IPS-15b (cell line): Measurements from ENCODE around the gene GK.

Experiments used
- H3K27me3 ChIP-seq: one replicate; pipeline ENCODE4 v1.6.1; 2013; ENCODE audit warnings: low read length; ENCODE audit not compliant: control insufficient read depth, insufficient read depth
- H3K36me3 ChIP-seq: one replicate; pipeline ENCODE4 v1.6.1; 2013; ENCODE audit warnings: low read length; ENCODE audit not compliant: control insufficient read depth, insufficient read depth
- H3K4me1 ChIP-seq: one replicate; pipeline ENCODE4 v1.6.1; 2013; ENCODE audit warnings: mild to moderate bottlenecking, low read length; ENCODE audit not compliant: control insufficient read depth, insufficient read depth
- H3K4me3 ChIP-seq: one replicate; pipeline ENCODE4 v1.5.1; 2013; ENCODE audit warnings: low read depth, low read length
- H3K9ac ChIP-seq: one replicate; pipeline ENCODE4 v1.6.1; 2013; ENCODE audit warnings: low read depth, mild to moderate bottlenecking, low read length
- H3K9me3 ChIP-seq: one replicate; pipeline ENCODE4 v1.6.1; 2013; ENCODE audit warnings: mild to moderate bottlenecking, low read length; ENCODE audit not compliant: control insufficient read depth, insufficient read depth

Gene GK

DNA sequence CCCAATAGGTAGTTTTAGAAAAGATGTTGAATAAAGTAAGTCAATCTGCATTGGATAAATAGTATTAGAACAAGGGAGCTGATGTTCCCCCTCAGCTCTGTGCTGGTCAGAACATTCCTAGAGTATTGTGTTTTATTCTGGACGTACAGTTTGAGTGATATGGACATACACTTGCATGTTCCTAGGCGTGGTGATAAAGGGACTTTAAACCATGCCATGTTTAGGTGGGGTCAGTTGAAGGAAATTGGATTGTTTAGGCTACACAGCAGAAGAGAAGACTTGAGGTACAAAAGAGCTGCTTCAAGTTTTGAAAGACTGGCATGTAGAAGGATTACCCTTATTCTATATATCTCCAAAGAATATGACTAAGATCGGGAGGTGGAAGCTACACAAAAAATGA, 21.6 kb downstream of the GK start:
- Histone ChIP-seq H3K27me3 (no peaks in the 10 kb centered on the region), H3K4me1 (no peaks in the 10 kb centered on the region), H3K9me3 (no peaks in the 10 kb centered on the region), H3K4me3 (no peak overlapping the region), H3K9ac (no peak overlapping the region), H3K36me3 (no peaks in the 10 kb centered on the region)

GRCh38 chrX:30679369-30679768, 26.1 kb downstream of the GK start:
- no peaks in the 10 kb centered on the region for H3K4me1 ChIP-seq
- no peak overlapping the region for H3K9ac ChIP-seq
- H3K36me3 ChIP-seq, result no peaks in the 10 kb centered on the region
- no peaks in the 10 kb centered on the region for H3K27me3 ChIP-seq
- H3K4me3 ChIP-seq, result no peak overlapping the region
- no peaks in the 10 kb centered on the region for H3K9me3 ChIP-seq

DNA sequence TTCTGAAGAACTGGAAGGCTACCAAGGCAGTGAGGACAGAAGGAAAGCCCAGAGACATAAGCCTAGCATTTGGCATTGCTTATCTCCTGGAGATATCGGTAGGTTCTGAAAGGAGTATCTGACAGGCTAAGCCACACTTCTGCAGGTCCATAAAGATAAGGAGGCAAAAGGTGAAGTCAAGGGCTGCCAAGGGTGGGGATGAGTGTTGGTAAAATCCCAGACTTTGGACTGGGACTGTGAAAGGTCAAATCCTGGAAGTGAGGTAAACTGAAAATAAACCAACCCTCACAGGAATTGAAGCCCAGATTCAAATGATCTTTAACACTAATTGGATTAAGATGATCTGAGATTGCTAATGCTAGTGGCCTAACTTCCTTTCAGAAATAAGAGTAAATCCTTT, 27.4 kb downstream of the GK start:
- H3K27me3 ChIP-seq, result no peaks in the 10 kb centered on the region
- no peak overlapping the region for H3K4me3 ChIP-seq
- H3K9ac ChIP-seq, result no peak overlapping the region
- no peaks in the 10 kb centered on the region for H3K4me1 ChIP-seq
- H3K36me3 ChIP-seq, result no peaks in the 10 kb centered on the region
- H3K9me3 ChIP-seq, result no peaks in the 10 kb centered on the region

- no peaks in the 10 kb centered on the region for H3K36me3 ChIP-seq
- H3K4me1 ChIP-seq, result peaks cover 18% of the 10 kb centered on the region
These were observed 35.4 kb downstream of the GK start for GRCh38 chrX:30688641-30689040.

GRCh38 chrX:30689116-30689515, 35.9 kb downstream of the GK start:
- Histone ChIP-seq H3K27me3 (no peaks in the 10 kb centered on the region), H3K4me3 (no peak overlapping the region), H3K4me1 (peaks cover 18% of the 10 kb centered on the region), H3K9me3 (no peaks in the 10 kb centered on the region), H3K36me3 (no peaks in the 10 kb centered on the region), H3K9ac (no peak overlapping the region)

More at GRCh38 chrX:30688641-30689040, 35.4 kb downstream of the GK start:
- no peaks in the 10 kb centered on the region for H3K27me3 ChIP-seq
- no peak overlapping the region for H3K4me3 ChIP-seq
- H3K9me3 ChIP-seq, result no peaks in the 10 kb centered on the region
- H3K9ac ChIP-seq, result no peak overlapping the region

DNA sequence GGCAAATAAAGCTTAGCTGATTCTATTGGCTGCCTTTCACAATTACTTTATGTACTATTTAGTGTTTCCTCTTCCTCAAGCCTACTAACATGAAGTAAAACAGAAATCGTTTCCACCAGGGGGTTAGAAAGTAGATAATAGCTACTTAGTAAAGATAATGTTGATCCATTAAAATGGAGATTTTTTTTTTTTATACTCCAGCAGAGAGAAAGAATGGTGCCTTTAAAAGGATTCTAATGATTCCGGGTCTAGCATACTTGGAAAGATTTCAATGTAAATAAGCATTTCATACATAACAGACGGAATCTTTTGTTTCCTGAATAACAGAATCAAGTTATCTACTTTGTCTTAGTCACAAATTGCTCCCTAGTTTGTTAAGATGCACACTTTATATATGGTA, 37.1 kb downstream of the GK start:
- Histone ChIP-seq H3K4me3 (no peak overlapping the region), H3K36me3 (no peaks in the 10 kb centered on the region), H3K9ac (no peak overlapping the region), H3K27me3 (no peaks in the 10 kb centered on the region), H3K9me3 (no peaks in the 10 kb centered on the region), H3K4me1 (peaks cover 18% of the 10 kb centered on the region)

GRCh38 chrX:30693999-30694650, 40.9 kb downstream of the GK start:
- Histone ChIP-seq H3K9ac (no peak overlapping the region), H3K9me3 (no peaks in the 10 kb centered on the region), H3K36me3 (no peaks in the 10 kb centered on the region), H3K27me3 (no peaks in the 10 kb centered on the region), H3K4me3 (no peak overlapping the region), H3K4me1 (peaks cover 8% of the 10 kb centered on the region)

- Histone ChIP-seq H3K27me3 (no peaks in the 10 kb centered on the region), H3K9me3 (no peaks in the 10 kb centered on the region), H3K9ac (no peak overlapping the region), H3K36me3 (no peaks in the 10 kb centered on the region), H3K4me3 (no peak overlapping the region), H3K4me1 (no peaks in the 10 kb centered on the region)
These were observed 49.5 kb downstream of the GK start for GRCh38 chrX:30702736-30703135.

- Histone ChIP-seq H3K9ac (no peak overlapping the region), H3K9me3 (no peaks in the 10 kb centered on the region), H3K4me1 (no peaks in the 10 kb centered on the region), H3K27me3 (no peaks in the 10 kb centered on the region), H3K36me3 (no peaks in the 10 kb centered on the region), H3K4me3 (no peak overlapping the region)
These were observed 53.1 kb downstream of the GK start for GRCh38 chrX:30706216-30706775.

GRCh38 chrX:30712214-30712613, 59.0 kb downstream of the GK start:
- Histone ChIP-seq H3K27me3 (no peaks in the 10 kb centered on the region), H3K36me3 (no peaks in the 10 kb centered on the region), H3K9ac (no peak overlapping the region), H3K4me3 (no peak overlapping the region), H3K4me1 (no peaks in the 10 kb centered on the region), H3K9me3 (no peaks in the 10 kb centered on the region)

DNA sequence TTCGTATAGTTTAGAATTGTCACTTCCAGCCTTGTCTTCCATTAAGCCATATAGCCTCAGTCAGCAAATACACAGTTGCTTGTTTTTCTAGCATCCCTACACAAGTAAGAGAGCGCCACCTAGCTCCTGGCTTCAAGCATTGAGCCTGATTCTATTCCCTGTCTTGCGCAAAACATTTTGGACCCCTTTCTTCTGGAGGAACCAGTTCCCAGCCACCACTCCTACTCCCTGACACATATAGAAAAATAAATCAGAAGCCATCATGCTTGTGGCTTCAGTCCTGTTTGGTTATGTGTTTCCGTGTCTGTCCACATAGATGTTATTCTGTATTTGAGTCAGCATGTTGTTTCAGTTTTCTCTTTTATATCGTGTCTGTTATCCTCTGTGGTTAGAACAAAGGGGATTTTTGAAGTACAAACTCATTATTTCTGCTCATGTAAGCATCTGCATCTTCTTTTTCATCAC, 59.9 kb downstream of the GK start:
- Histone ChIP-seq H3K9ac (no peak overlapping the region), H3K27me3 (no peaks in the 10 kb centered on the region), H3K4me3 (no peak overlapping the region), H3K4me1 (no peaks in the 10 kb centered on the region), H3K9me3 (no peaks in the 10 kb centered on the region), H3K36me3 (no peaks in the 10 kb centered on the region)

- Histone ChIP-seq H3K36me3 (no peaks in the 10 kb centered on the region), H3K4me3 (no peak overlapping the region), H3K4me1 (no peaks in the 10 kb centered on the region), H3K9ac (no peak overlapping the region), H3K27me3 (no peaks in the 10 kb centered on the region), H3K9me3 (no peaks in the 10 kb centered on the region)
These were observed 60.9 kb downstream of the GK start for GRCh38 chrX:30714138-30714537.
